GM23338 (cell line): ENCODE data around the gene EPO. TPM values are rescaled to one million over a fixed set of nuclear protein-coding genes. Genes with fewer than 3 reads are reported as not detected.

Experiments
- ATAC-seq: fragments of 200-7000 bp; cut with Tn5 transposase; 3 replicates; pipeline ENCODE4 v1.9.1; 2020
- DNase-seq: peaks from one replicate; pipeline ENCODE4 v3.0.0-alpha.2; 2015; ENCODE audit warnings: low spot score
- H2AFZ ChIP-seq: fragments of 200-600 bp; sonication (generic); 2 replicates; pipeline ENCODE4 v1.8.0; 2016; ENCODE audit warnings: antibody characterized with exemption, mild to moderate bottlenecking, moderate library complexity
- H3F3A ChIP-seq: fragments of 200-600 bp; sonication (generic); replicated peaks from 2 replicates; pipeline ENCODE4 v1.8.0; 2017; ENCODE audit warnings: antibody characterized with exemption, mixed run types, low read depth
- H3K27ac ChIP-seq: fragments of 200-600 bp; sonication (generic); 2 replicates; pipeline ENCODE4 v1.6.1; 2016; ENCODE audit warnings: low read depth
- H3K27me3 ChIP-seq: fragments of 200-600 bp; sonication (generic); 2 replicates; pipeline ENCODE4 v1.8.0; 2016; ENCODE audit warnings: mild to moderate bottlenecking, mixed run types, moderate library complexity; ENCODE audit not compliant: insufficient read depth
- H3K36me3 ChIP-seq: fragments of 200-600 bp; sonication (generic); 2 replicates; pipeline ENCODE4 v1.8.0; 2016; ENCODE audit warnings: mild to moderate bottlenecking; ENCODE audit not compliant: insufficient read depth
- H3K4me1 ChIP-seq: fragments of 200-600 bp; sonication (generic); 2 replicates; pipeline ENCODE4 v1.8.0; 2016; ENCODE audit warnings: mild to moderate bottlenecking, moderate library complexity; ENCODE audit not compliant: insufficient read depth
- H3K4me2 ChIP-seq: fragments of 200-600 bp; sonication (generic); 2 replicates; pipeline ENCODE4 v1.7.1; 2017; ENCODE audit warnings: mixed run types
- H3K4me3 ChIP-seq: fragments of 200-600 bp; sonication (generic); 2 replicates; pipeline ENCODE4 v1.6.1; 2016; ENCODE audit warnings: mixed run types
- H3K79me2 ChIP-seq: fragments of 200-600 bp; sonication (generic); replicated peaks from 2 replicates; pipeline ENCODE4 v1.8.0; 2017; ENCODE audit warnings: mild to moderate bottlenecking; ENCODE audit not compliant: insufficient read depth
- H3K9me2 ChIP-seq: fragments of 200-600 bp; sonication (generic); 2 replicates; pipeline ENCODE4 v1.8.0; 2017; ENCODE audit not compliant: insufficient read depth
- H4K20me1 ChIP-seq: fragments of 200-600 bp; sonication (generic); replicated peaks from 2 replicates; pipeline ENCODE4 v1.8.0; 2017; ENCODE audit warnings: mild to moderate bottlenecking; ENCODE audit not compliant: insufficient read depth
- H3K27ac Mint-ChIP-seq: 2 replicates; pipeline ENCODE4 v1.8.0; 2020; ENCODE audit warnings: inconsistent platforms, mild to moderate bottlenecking, moderate library complexity, mixed read lengths
- H3K27me3 Mint-ChIP-seq: 3 replicates; pipeline ENCODE4 v1.8.0; 2022; ENCODE audit warnings: low read depth, mild to moderate bottlenecking, moderate library complexity, mixed read lengths, inconsistent platforms; ENCODE audit not compliant: insufficient read depth, poor library complexity
- H3K36me3 Mint-ChIP-seq: 3 replicates; pipeline ENCODE4 v1.8.0; 2021; ENCODE audit warnings: low read depth, mild to moderate bottlenecking, inconsistent platforms, moderate library complexity, mixed read lengths
- H3K4me1 Mint-ChIP-seq: 3 replicates; pipeline ENCODE4 v1.8.0; 2020; ENCODE audit warnings: mild to moderate bottlenecking, inconsistent platforms, mixed read lengths
- H3K4me3 Mint-ChIP-seq: 3 replicates; pipeline ENCODE4 v1.8.0; 2021; ENCODE audit warnings: moderate library complexity, mild to moderate bottlenecking, inconsistent platforms, mixed read lengths
- H3K9me3 Mint-ChIP-seq: 3 replicates; pipeline ENCODE4 v1.8.0; 2020; ENCODE audit warnings: moderate library complexity, mild to moderate bottlenecking, inconsistent platforms, mixed read lengths
- CREB1 ChIP-seq: fragments of 250-450 bp; sonication (Bioruptor Pico); IDR thresholded peaks from 2 replicates; pipeline ENCODE4 v1.5.0; 2020; ENCODE audit warnings: low read depth, mild to moderate bottlenecking, moderate library complexity
- CTCF ChIP-seq, 2 experiments: fragments of 200-600 bp in 1 of 2; sonication (generic) in 1 of 2; conservative IDR thresholded peaks; 2 replicates each; pipeline versions ENCODE4 v1.5.1 to v1.6.1; 2016 to 2017; ENCODE audit warnings: antibody characterized with exemption in 2 of 2, low read depth in 2 of 2, mild to moderate bottlenecking in 2 of 2, moderate library complexity in 1 of 2
- ETS1 ChIP-seq: IDR thresholded peaks from 2 replicates; pipeline ENCODE4 v1.6.1; 2016; ENCODE audit warnings: antibody characterized with exemption
- JUNB ChIP-seq: IDR thresholded peaks from one replicate; pipeline ENCODE4 v1.6.1; 2016; ENCODE audit warnings: antibody characterized with exemption; ENCODE audit not compliant: unreplicated experiment
- NANOG ChIP-seq: IDR thresholded peaks from 2 replicates; pipeline ENCODE4 v1.6.1; 2016; ENCODE audit warnings: antibody characterized with exemption, borderline replicate concordance
- ZNF331 ChIP-seq: fragments of 250-450 bp; sonication (Bioruptor Pico); IDR thresholded peaks from 2 replicates; pipeline ENCODE4 v1.5.0; 2020; ENCODE audit warnings: low read depth, mild to moderate bottlenecking, moderate library complexity
- ZNF462 ChIP-seq: fragments of 250-450 bp; sonication (Bioruptor Pico); IDR thresholded peaks from 2 replicates; pipeline ENCODE4 v1.5.0; 2020; ENCODE audit warnings: mild to moderate bottlenecking, moderate library complexity
- polyA plus RNA-seq: library from polyadenylated mRNA; unstranded; fragments of >200 nt; fragmentation: Nextera tagmentation; extraction: Ambion mirVana; gene quantifications from 2 replicates; pipeline ENCODE4 v1.2.1, GENCODE V29; 2016
- total RNA-seq: library from RNA; depleted of rRNA; stranded (reverse); fragments of >200 nt; shearing (Covaris generic); gene quantifications from 2 replicates; pipeline ENCODE4 v1.2.3, GENCODE V29; 2014

Gene EPO
- total and polyA plus RNA-seq, 2 experiments from 2014 or later, result 1.0 TPM; not detected in 1

GRCh38 chr7:100686201-100686821 is 34.0 kb upstream of the EPO start (continued):
- TF ChIP-seq ZNF462 (CRISPR knock-in tag) (no peak), ETS1 (no peak), JUNB (no peak), ZNF331 (no peak)

- H3K9me2 ChIP-seq, result no peaks in the 10 kb centered on the region
- Mint-ChIP-seq H3K27ac (no peak overlapping the region), H3K4me3 (no peak overlapping the region), H3K27me3 (peaks cover 15% of the 10 kb centered on the region), H3K36me3 (peaks cover 66% of the 10 kb centered on the region), H3K9me3 (no peaks in the 10 kb centered on the region), H3K4me1 (peaks cover 18% of the 10 kb centered on the region)
- H3K27ac ChIP-seq, result no peak overlapping the region
- no peak overlapping the region for H3K4me3 ChIP-seq
- no peak overlapping the region for H3K4me2 ChIP-seq
- peaks cover 9% of the 10 kb centered on the region for H3K36me3 ChIP-seq
- DNase-seq (no peak), ATAC-seq (no peak)
- H3K27me3 ChIP-seq, result no peaks in the 10 kb centered on the region
- peaks cover 32% of the 10 kb centered on the region for H4K20me1 ChIP-seq
- peaks cover 11% of the 10 kb centered on the region; the same call in 1 of the 2 replicates for H3K4me1 ChIP-seq
- no peak overlapping the region for H2AFZ ChIP-seq
- H3F3A ChIP-seq, result peaks cover 16% of the 10 kb centered on the region; the same call in 1 of the 2 replicates
- peaks cover 41% of the 10 kb centered on the region for H3K79me2 ChIP-seq
- TF ChIP-seq CREB1 (no peak), NANOG (no peak), JUNB (no peak), CTCF (conservative IDR thresholded peaks at IDR 0.05; ENCODE audit: low read depth in 2 of 2) (no peak)
Observed at GRCh38 chr7:100686822-100687211, 33.5 kb upstream of the EPO start.
